Calu3 (cell line): ENCODE measurements around the gene LGI4. TPM values are rescaled to one million over a fixed set of nuclear protein-coding genes. Genes with fewer than 3 reads are reported as not detected.

Source experiments
- BruUV-seq: library from RNA; stranded (reverse); fragments of 400-500 nt; replicated peaks from 2 replicates; lab custom pipeline; 2021; lab: Mats Ljungman, UMichigan
- CTCF ChIA-PET: fragments of 300-600 bp; sonication (Branson Sonifier 250); formaldehyde crosslinking; loops from one replicate; lab custom pipeline; 2022; ENCODE audit warnings: antibody characterized with exemption; lab: Charles Lee
- DNase-seq: peaks from one replicate; pipeline ENCODE4 v3.0.0; 2022
- H3K27ac Mint-ChIP-seq: one replicate; pipeline ENCODE4 v1.8.0; 2022; ENCODE audit warnings: mixed read lengths; ENCODE audit not compliant: unreplicated experiment
- H3K27me3 Mint-ChIP-seq: one replicate; pipeline ENCODE4 v1.8.0; 2022; ENCODE audit warnings: mixed read lengths; ENCODE audit not compliant: unreplicated experiment
- H3K36me3 Mint-ChIP-seq: one replicate; pipeline ENCODE4 v1.8.0; 2022; ENCODE audit warnings: mild to moderate bottlenecking, moderate library complexity, mixed read lengths; ENCODE audit not compliant: insufficient read depth, unreplicated experiment
- H3K4me1 Mint-ChIP-seq: one replicate; pipeline ENCODE4 v1.8.0; 2022; ENCODE audit warnings: mild to moderate bottlenecking, low read depth, mixed read lengths; ENCODE audit not compliant: unreplicated experiment
- H3K4me3 Mint-ChIP-seq: one replicate; pipeline ENCODE4 v1.8.0; 2022; ENCODE audit warnings: mild to moderate bottlenecking, low read depth, moderate library complexity, mixed read lengths; ENCODE audit not compliant: unreplicated experiment
- H3K9me3 Mint-ChIP-seq: one replicate; pipeline ENCODE4 v1.8.0; 2022; ENCODE audit warnings: low read depth, mixed read lengths; ENCODE audit not compliant: unreplicated experiment
- intact Hi-C: fragments of 100-400 bp; cut with micrococcal nuclease; formaldehyde crosslinking; loops from one replicate; pipeline ENCODE4 v1.10.0; 2022; ENCODE audit not compliant: unreplicated experiment
- total RNA-seq: library from RNA; stranded (reverse); gene quantifications from 2 replicates; pipeline ENCODE4 v1.2.3, GENCODE V29; 2022
- TF ChIP-seq, protein P1 (sequence below): fragments of 200-600 bp; IDR thresholded peaks from one replicate; pipeline ENCODE4 v1.8.0; 2022; ENCODE audit warnings: antibody characterized with exemption; ENCODE audit not compliant: unreplicated experiment

Gene LGI4
- total RNA-seq, 1 experiment from 2014 or later = 0.68 TPM

DNA sequence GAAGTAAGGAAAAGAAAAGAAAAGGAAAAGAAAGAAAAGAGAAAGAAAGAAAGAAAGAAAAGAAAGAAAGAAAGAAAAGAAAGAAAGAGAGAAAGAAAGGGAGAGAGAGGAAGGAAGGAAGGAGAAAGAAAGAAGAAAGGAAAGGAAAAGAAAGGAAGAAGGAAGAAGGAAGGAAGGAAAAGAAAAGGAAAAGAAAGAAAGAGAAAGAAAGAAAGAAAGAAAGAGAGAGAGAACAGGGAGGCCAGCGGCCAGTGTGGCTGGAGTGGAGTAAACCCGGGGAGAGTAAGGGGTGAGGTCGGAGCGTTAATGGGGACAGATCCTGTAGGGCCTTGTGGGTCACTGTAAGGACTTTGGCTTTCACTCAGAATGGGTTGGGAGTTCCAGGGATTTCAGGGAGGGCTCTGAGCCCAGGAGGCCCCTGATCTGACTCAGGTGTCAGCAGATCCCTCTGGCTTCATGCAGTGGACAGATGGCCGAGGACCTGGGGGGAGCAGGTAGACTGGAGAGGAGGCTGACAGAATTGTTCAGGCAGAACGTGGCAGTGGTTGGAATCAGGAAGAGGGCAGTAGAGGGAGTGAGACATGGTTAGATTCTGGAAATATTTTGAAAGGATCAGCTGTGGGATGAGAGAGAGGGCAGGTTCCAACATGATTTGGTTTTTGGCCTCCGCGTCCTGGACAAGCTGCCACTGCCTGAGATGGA, 39.0 kb downstream of the LGI4 start:
- no peaks in the 10 kb centered on the region for H3K9me3 Mint-ChIP-seq
- no peaks in the 10 kb centered on the region for H3K27me3 Mint-ChIP-seq
- BruUV-seq = no TSS peak
- TF ChIP-seq, protein P1, sequence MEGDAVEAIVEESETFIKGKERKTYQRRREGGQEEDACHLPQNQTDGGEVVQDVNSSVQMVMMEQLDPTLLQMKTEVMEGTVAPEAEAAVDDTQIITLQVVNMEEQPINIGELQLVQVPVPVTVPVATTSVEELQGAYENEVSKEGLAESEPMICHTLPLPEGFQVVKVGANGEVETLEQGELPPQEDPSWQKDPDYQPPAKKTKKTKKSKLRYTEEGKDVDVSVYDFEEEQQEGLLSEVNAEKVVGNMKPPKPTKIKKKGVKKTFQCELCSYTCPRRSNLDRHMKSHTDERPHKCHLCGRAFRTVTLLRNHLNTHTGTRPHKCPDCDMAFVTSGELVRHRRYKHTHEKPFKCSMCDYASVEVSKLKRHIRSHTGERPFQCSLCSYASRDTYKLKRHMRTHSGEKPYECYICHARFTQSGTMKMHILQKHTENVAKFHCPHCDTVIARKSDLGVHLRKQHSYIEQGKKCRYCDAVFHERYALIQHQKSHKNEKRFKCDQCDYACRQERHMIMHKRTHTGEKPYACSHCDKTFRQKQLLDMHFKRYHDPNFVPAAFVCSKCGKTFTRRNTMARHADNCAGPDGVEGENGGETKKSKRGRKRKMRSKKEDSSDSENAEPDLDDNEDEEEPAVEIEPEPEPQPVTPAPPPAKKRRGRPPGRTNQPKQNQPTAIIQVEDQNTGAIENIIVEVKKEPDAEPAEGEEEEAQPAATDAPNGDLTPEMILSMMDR = no peak
- CTCF ChIA-PET = interaction anchor here (0.9 kb wide), 1 partner anchor 15 kb away, joined by 4 read pairs; no protein-coding TSS in a partner anchor
- no peaks in the 10 kb centered on the region for H3K36me3 Mint-ChIP-seq
- no peak for DNase-seq
- no peak overlapping the region for H3K4me3 Mint-ChIP-seq
- H3K4me1 Mint-ChIP-seq = peaks cover 33% of the 10 kb centered on the region
- intact Hi-C loops = no loop called here
- H3K27ac Mint-ChIP-seq = peak overlapping the region; percentile 13

DNA sequence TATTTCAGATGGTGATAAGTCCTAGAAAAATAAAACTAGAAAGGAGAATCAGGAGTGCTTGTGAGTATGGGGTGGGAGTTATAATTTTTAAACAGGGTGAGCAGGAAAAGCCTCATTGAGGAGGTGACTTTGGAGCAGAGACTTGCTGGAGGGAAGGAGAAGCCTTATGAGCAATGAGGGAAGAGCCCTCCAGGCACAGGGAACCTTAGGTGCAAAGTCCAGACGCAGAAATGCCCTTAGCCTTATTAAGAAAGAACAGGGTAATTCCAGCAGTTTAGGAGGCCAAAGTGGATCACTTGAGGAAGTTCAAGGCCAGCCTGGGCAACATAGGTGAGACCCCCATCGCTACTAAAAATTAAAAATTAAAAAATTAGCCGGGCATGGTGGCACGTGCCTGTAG, 40.2 kb downstream of the LGI4 start:
- intact Hi-C loops = no loop called here
- H3K9me3 Mint-ChIP-seq = no peaks in the 10 kb centered on the region
- DNase-seq = no peak
- no peak overlapping the region for H3K27ac Mint-ChIP-seq
- H3K27me3 Mint-ChIP-seq = no peaks in the 10 kb centered on the region
- CTCF ChIA-PET = no interaction called here
- peaks cover 36% of the 10 kb centered on the region for H3K4me1 Mint-ChIP-seq
- peaks cover 9% of the 10 kb centered on the region for H3K36me3 Mint-ChIP-seq
- no TSS peak for BruUV-seq
- TF ChIP-seq, protein P1 = no peak
- no peak overlapping the region for H3K4me3 Mint-ChIP-seq

DNA sequence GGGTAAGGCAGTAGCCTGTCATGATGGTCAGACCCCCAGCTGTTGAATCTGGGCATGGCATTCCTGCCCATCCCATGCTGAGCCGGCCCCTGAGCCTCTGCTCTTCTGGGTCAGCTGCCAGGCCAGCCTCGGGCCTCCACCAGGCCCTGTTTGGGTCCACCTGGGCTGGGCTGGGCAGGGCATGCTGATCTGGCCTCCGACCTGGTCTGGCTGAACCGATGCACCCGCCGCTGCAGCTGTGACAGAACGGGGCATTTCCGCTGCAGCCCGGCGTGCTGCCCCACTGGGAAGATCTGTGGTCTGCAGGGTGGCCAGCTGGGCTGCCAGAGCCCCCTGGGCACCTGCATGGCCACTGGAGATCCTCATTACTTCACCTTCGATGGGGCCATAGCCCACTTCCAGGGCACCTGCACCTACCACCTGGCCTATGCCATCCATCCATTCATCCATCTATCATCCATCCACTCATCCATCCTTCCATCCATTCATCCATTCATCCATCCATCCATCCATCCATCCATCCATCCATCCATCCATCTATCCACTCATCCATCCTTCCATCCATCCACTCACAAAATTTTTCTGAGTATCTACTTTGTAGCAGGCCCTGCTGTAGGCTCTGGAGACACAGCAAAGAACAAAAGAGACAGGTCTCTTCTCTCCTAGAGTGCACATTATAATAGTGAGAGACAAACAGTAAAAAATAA, 40.8 kb downstream of the LGI4 start:
- DNase-seq = no peak
- CTCF ChIA-PET = no interaction called here
- peaks cover 9% of the 10 kb centered on the region for H3K36me3 Mint-ChIP-seq
- TF ChIP-seq, protein P1 = no peak
- no peak overlapping the region for H3K4me3 Mint-ChIP-seq
- H3K27ac Mint-ChIP-seq = no peak overlapping the region
- no peaks in the 10 kb centered on the region for H3K27me3 Mint-ChIP-seq
- BruUV-seq = no TSS peak
- intact Hi-C loops = no loop called here
- peaks cover 42% of the 10 kb centered on the region for H3K4me1 Mint-ChIP-seq
- H3K9me3 Mint-ChIP-seq = no peaks in the 10 kb centered on the region

DNA sequence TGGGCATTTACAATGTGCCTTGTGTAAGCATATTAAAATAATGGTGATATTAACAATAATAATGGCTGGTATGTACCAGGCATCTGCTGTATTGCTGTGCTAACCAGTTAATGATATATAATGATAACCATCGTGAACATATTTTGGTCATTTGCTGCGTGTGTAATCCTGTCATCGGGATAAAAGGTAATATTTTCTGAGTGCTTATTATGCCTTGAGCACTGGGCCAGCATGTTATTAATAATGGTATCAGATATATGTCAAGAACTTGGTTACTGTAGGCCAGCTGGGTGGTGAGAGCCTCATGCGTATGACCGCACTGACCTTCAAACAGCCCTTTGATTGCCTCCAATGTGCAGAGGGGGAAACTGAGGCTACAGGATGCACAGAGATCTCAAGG, 41.4 kb downstream of the LGI4 start:
- H3K27ac Mint-ChIP-seq = no peak overlapping the region
- no TSS peak for BruUV-seq
- DNase-seq = no peak
- TF ChIP-seq, protein P1 = no peak
- CTCF ChIA-PET = interaction anchor here (0.6 kb wide), 1 partner anchor 26 kb away, joined by 4 read pairs; no protein-coding TSS in a partner anchor
- peaks cover 9% of the 10 kb centered on the region for H3K36me3 Mint-ChIP-seq
- no peaks in the 10 kb centered on the region for H3K27me3 Mint-ChIP-seq
- H3K9me3 Mint-ChIP-seq = no peaks in the 10 kb centered on the region
- H3K4me1 Mint-ChIP-seq = peaks cover 49% of the 10 kb centered on the region
- no peak overlapping the region for H3K4me3 Mint-ChIP-seq
- intact Hi-C loops = no loop called here
